Peyer's patch (tissue), 4 donors: Measurements from ENCODE around the gene KRTAP10-1.

Source experiments
- POLR2A ChIP-seq, 2 donors: fragments of 450-650 bp; IDR thresholded peaks; one replicate each; pipeline ENCODE4 v1.5.1; 2017; ENCODE audit warnings: antibody characterized with exemption in 2 of 2, mild to moderate bottlenecking in 2 of 2, moderate library complexity in 2 of 2
- TF ChIP-seq, protein P1 (sequence below), 6 experiments: fragments of 450-650 bp in 4 of 6; fragments of 200-600 bp in 2 of 6; sonication (generic) in 1 of 6; IDR thresholded peaks; one replicate each; pipeline ENCODE4 v1.5.1; 2017 to 2019; ENCODE audit warnings: antibody characterized with exemption in 6 of 6, mild to moderate bottlenecking in 3 of 6, moderate library complexity in 1 of 6

- TF ChIP-seq, protein P1, sequence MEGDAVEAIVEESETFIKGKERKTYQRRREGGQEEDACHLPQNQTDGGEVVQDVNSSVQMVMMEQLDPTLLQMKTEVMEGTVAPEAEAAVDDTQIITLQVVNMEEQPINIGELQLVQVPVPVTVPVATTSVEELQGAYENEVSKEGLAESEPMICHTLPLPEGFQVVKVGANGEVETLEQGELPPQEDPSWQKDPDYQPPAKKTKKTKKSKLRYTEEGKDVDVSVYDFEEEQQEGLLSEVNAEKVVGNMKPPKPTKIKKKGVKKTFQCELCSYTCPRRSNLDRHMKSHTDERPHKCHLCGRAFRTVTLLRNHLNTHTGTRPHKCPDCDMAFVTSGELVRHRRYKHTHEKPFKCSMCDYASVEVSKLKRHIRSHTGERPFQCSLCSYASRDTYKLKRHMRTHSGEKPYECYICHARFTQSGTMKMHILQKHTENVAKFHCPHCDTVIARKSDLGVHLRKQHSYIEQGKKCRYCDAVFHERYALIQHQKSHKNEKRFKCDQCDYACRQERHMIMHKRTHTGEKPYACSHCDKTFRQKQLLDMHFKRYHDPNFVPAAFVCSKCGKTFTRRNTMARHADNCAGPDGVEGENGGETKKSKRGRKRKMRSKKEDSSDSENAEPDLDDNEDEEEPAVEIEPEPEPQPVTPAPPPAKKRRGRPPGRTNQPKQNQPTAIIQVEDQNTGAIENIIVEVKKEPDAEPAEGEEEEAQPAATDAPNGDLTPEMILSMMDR (IDR thresholded peaks at IDR 0.05) = no peak
- no peak for TF ChIP-seq POLR2A (IDR thresholded peaks at IDR 0.05)
These were observed 16.9 kb upstream of the KRTAP10-1 start for GRCh38 chr21:44556879-44557278.
